IMR-90 (cell line): ENCODE measurements around the gene TXNDC16. TPM values are rescaled to one million over a fixed set of nuclear protein-coding genes. Genes with fewer than 3 reads are reported as not detected.

Experiments
- ATAC-seq: fragments of 200-7000 bp; cut with Tn5 transposase; 2 replicates; pipeline ENCODE4 v1.9.1; 2020; ENCODE audit warnings: low read depth, mild to moderate bottlenecking, moderate library complexity
- BruUV-seq: library from RNA; stranded (reverse); fragments of 400-500 nt; replicated peaks from 2 replicates; lab custom pipeline; 2021; lab: Mats Ljungman, UMichigan
- CTCF ChIA-PET: fragments of 300-600 bp; formaldehyde crosslinking; extraction: SDS; loops from one replicate; lab custom pipeline; 2021; ENCODE audit warnings: antibody characterized with exemption; lab: Yijun Ruan, JAX
- POLR2A ChIA-PET: fragments of 300-600 bp; sonication (Branson Sonifier 250); formaldehyde crosslinking; loops from one replicate; lab custom pipeline; 2022; ENCODE audit warnings: antibody characterized with exemption; ENCODE audit not compliant: unreplicated experiment; lab: Charles Lee
- DNase-seq: peaks from one replicate; pipeline ENCODE4 v3.0.0; 2013
- H2AFZ ChIP-seq: replicated peaks from 2 replicates; pipeline ENCODE3; 2013; ENCODE audit warnings: low read length, mild to moderate bottlenecking; ENCODE audit not compliant: poor library complexity
- H2AK5ac ChIP-seq: 2 replicates; pipeline ENCODE4 v1.6.1; 2013; ENCODE audit warnings: low read depth, low read length, inconsistent platforms
- H2AK9ac ChIP-seq: replicated peaks from 2 replicates; pipeline ENCODE3; 2013; ENCODE audit warnings: mild to moderate bottlenecking, low read depth, low read length, moderate library complexity; ENCODE audit not compliant: poor library complexity
- H2BK120ac ChIP-seq: 2 replicates; pipeline ENCODE4 v1.6.1; 2013; ENCODE audit warnings: low read depth, low read length, inconsistent platforms
- H2BK15ac ChIP-seq: 3 replicates; pipeline ENCODE4 v1.6.1; 2013; ENCODE audit warnings: low read depth, low read length, inconsistent platforms
- H2BK20ac ChIP-seq: 2 replicates; pipeline ENCODE4 v1.6.1; 2013; ENCODE audit warnings: low read depth, mild to moderate bottlenecking, inconsistent platforms, low read length, moderate library complexity
- H2BK5ac ChIP-seq: 2 replicates; pipeline ENCODE4 v1.6.1; 2013; ENCODE audit warnings: mild to moderate bottlenecking, low read depth, low read length, inconsistent platforms; ENCODE audit not compliant: poor library complexity, severe bottlenecking
- H3K14ac ChIP-seq: replicated peaks from 2 replicates; pipeline ENCODE4 v1.6.1; 2013; ENCODE audit warnings: low read depth, low read length, inconsistent platforms
- H3K18ac ChIP-seq: 2 replicates; pipeline ENCODE4 v1.6.1; 2013; ENCODE audit warnings: low read depth, low read length, control low read depth
- H3K23ac ChIP-seq: 2 replicates; pipeline ENCODE4 v1.6.1; 2013; ENCODE audit warnings: low read depth, low read length, inconsistent platforms
- H3K27ac ChIP-seq: 2 replicates; pipeline ENCODE4 v1.5.1; 2013; ENCODE audit warnings: mild to moderate bottlenecking, control low read depth, low read length; ENCODE audit not compliant: insufficient read depth
- H3K27me3 ChIP-seq: 2 replicates; pipeline ENCODE4 v1.6.1; 2013; ENCODE audit warnings: low read length; ENCODE audit not compliant: control insufficient read depth, insufficient read depth
- H3K36me3 ChIP-seq: 2 replicates; pipeline ENCODE4 v1.6.1; 2013; ENCODE audit warnings: low read length, mixed read lengths; ENCODE audit not compliant: control insufficient read depth, insufficient read depth
- H3K4ac ChIP-seq: 2 replicates; pipeline ENCODE4 v1.6.1; 2013; ENCODE audit warnings: low read depth, low read length, inconsistent platforms
- H3K4me1 ChIP-seq: 2 replicates; pipeline ENCODE4 v1.6.1; 2013; ENCODE audit warnings: low read length, mixed read lengths; ENCODE audit not compliant: control insufficient read depth, insufficient read depth
- H3K4me2 ChIP-seq: 2 replicates; pipeline ENCODE4 v1.6.1; 2013; ENCODE audit warnings: low read depth, mild to moderate bottlenecking, control low read depth, low read length, moderate library complexity
- H3K4me3 ChIP-seq: 2 replicates; pipeline ENCODE4 v1.5.1; 2013; ENCODE audit warnings: low read depth, mild to moderate bottlenecking, control low read depth, low read length, moderate library complexity; ENCODE audit not compliant: insufficient read depth
- H3K56ac ChIP-seq: 2 replicates; pipeline ENCODE4 v1.6.1; 2013; ENCODE audit warnings: low read length, inconsistent platforms; ENCODE audit not compliant: insufficient read depth; ENCODE audit errors: extremely low read depth
- H3K79me1 ChIP-seq, 2 experiments: 2 replicates each; pipeline ENCODE4 v1.6.1; 2013; ENCODE audit warnings: low read length in 2 of 2, inconsistent platforms in 1 of 2, low read depth in 1 of 2
- H3K9ac ChIP-seq: 2 replicates; pipeline ENCODE4 v1.6.1; 2013; ENCODE audit warnings: low read depth, low read length, control low read depth
- H3K9me1 ChIP-seq: 2 replicates; pipeline ENCODE4 v1.6.1; 2013; ENCODE audit warnings: low read length, inconsistent platforms; ENCODE audit not compliant: insufficient read depth
- H3K9me3 ChIP-seq: 2 replicates; pipeline ENCODE4 v1.6.1; 2013; ENCODE audit warnings: low read length; ENCODE audit not compliant: control insufficient read depth, insufficient read depth
- H4K20me1 ChIP-seq: 2 replicates; pipeline ENCODE4 v1.6.1; 2013; ENCODE audit warnings: low read length, inconsistent platforms; ENCODE audit not compliant: insufficient read depth
- H4K5ac ChIP-seq: 2 replicates; pipeline ENCODE4 v1.6.1; 2013; ENCODE audit warnings: mild to moderate bottlenecking, low read depth, low read length, control low read depth
- H4K8ac ChIP-seq, 2 experiments: 2 replicates each; pipeline ENCODE4 v1.6.1; 2013; ENCODE audit warnings: low read depth in 2 of 2, low read length in 2 of 2, control low read depth in 1 of 2, inconsistent platforms in 1 of 2
- H4K91ac ChIP-seq: 2 replicates; pipeline ENCODE4 v1.6.1; 2013; ENCODE audit warnings: low read depth, low read length, inconsistent platforms; ENCODE audit not compliant: insufficient read depth
- CTCF ChIP-seq: conservative IDR thresholded peaks from 2 replicates; pipeline ENCODE4 v1.5.1; 2012; ENCODE audit warnings: mild to moderate bottlenecking, low read depth, low read length, improper control_type of control experiment
- MAFK ChIP-seq: IDR thresholded peaks from 2 replicates; pipeline ENCODE4 v1.6.1; 2012; ENCODE audit warnings: low read depth, low read length, improper control_type of control experiment
- MAZ ChIP-seq: IDR thresholded peaks from 2 replicates; pipeline ENCODE4 v1.6.1; 2012; ENCODE audit warnings: low read depth, mild to moderate bottlenecking, low read length, improper control_type of control experiment, moderate library complexity, borderline replicate concordance
- MXI1 ChIP-seq: IDR thresholded peaks from 2 replicates; pipeline ENCODE4 v1.6.1; 2012; ENCODE audit warnings: low read depth, mild to moderate bottlenecking, low read length, moderate library complexity, borderline replicate concordance
- NFE2L2 ChIP-seq: fragments of 150-350 bp; IDR thresholded peaks from 2 replicates; pipeline ENCODE4 v1.6.1; 2016; ENCODE audit warnings: low read depth, mild to moderate bottlenecking, low read length
- RCOR1 ChIP-seq: IDR thresholded peaks from 2 replicates; pipeline ENCODE4 v1.6.1; 2012; ENCODE audit warnings: mild to moderate bottlenecking, low read length, improper control_type of control experiment; ENCODE audit not compliant: insufficient replicate concordance
- RFX5 ChIP-seq: IDR thresholded peaks from 2 replicates; pipeline ENCODE4 v1.8.0; 2012; ENCODE audit warnings: low read depth, mild to moderate bottlenecking, low read length, moderate library complexity
- WGBS, 2 experiments: methylation state at CpG; one replicate each; pipeline versions ENCODE4 v1.1.5 to v1.1.7; 2013; ENCODE audit warnings: missing lambda C conversion rate in 2 of 2; ENCODE audit not compliant: insufficient read length in 1 of 2; ENCODE audit errors: extremely low coverage in 2 of 2; 5-methylcytosine and 5-hydroxymethylcytosine counted together
- dilution Hi-C: fragments of 300-500 bp; cut with HindIII; formaldehyde crosslinking; loops from one replicate; pipeline ENCODE4 v1.14.3; 2018; ENCODE audit warnings: low sequenced_read_pairs; ENCODE audit not compliant: unreplicated experiment
- in situ Hi-C: fragments of 300-500 bp; cut with MboI; formaldehyde crosslinking; loops from 3 replicates; pipeline ENCODE4 v1.14.3; 2019; ENCODE audit warnings: low sequenced_read_pairs, inconsistent platforms, mixed read lengths
- intact Hi-C: fragments of 100-400 bp; cut with micrococcal nuclease; formaldehyde crosslinking; loops from 2 replicates; pipeline ENCODE4 v1.10.0; 2022
- polyA plus RNA-seq, 3 experiments: library from polyadenylated mRNA; depleted of rRNA; stranded (reverse); fragments of >200 nt; gene quantifications; 2 replicates each; pipeline ENCODE4 v1.2.3, GENCODE V29; 2012; ENCODE audit warnings: low replicate concordance in 1 of 3
- total RNA-seq: library from RNA; depleted of rRNA; stranded (reverse); fragments of >200 nt; gene quantifications from 2 replicates; pipeline ENCODE4 v1.2.3, GENCODE V29; 2012

Gene TXNDC16
- total and polyA plus RNA-seq, 2 of the 4 experiments (the other 2 are of a cell fraction): 1.4 TPM

GRCh38 chr14:52485350-52485960 is 66.8 kb downstream of the TXNDC16 start:
- Histone ChIP-seq H3K9ac (no peak overlapping the region), H3K14ac (no peak overlapping the region), H3K27ac (no peak overlapping the region), H3K9me3 (no peaks in the 10 kb centered on the region), H3K4ac (no peak overlapping the region), H3K56ac (no peak overlapping the region), H3K4me1 (no peaks in the 10 kb centered on the region), H2AK5ac (no peak overlapping the region), H3K9me1 (no peaks in the 10 kb centered on the region), H3K23ac (no peak overlapping the region), H3K36me3 (no peaks in the 10 kb centered on the region), H3K79me1 (no peaks in the 10 kb centered on the region), H4K5ac (no peak overlapping the region), H2AFZ (no peak overlapping the region), H4K91ac (no peak overlapping the region), H2BK20ac (no peak overlapping the region), H3K4me3 (no peak overlapping the region), H3K18ac (no peak overlapping the region), H2BK120ac (no peak overlapping the region), H2BK5ac (no peak overlapping the region), H4K8ac (no peak overlapping the region), H2BK15ac (no peak overlapping the region), H3K4me2 (no peak overlapping the region), H4K20me1 (no peaks in the 10 kb centered on the region), H3K27me3 (no peaks in the 10 kb centered on the region), H2AK9ac (no peak overlapping the region)
- DNase-seq (peak; percentile 2), ATAC-seq (peak; percentile 56; the same call in 1 of the 2 replicates)
- no peak for TF ChIP-seq MAZ
- TF ChIP-seq MXI1: no peak
- no peak for TF ChIP-seq NFE2L2
- no peak for TF ChIP-seq CTCF
- TF ChIP-seq RCOR1: no peak
- TF ChIP-seq RFX5: no peak
- TF ChIP-seq MAFK: no peak
- no CpG with 5 or more reads among the region's 4 CpGs for WGBS, 2 experiments
- in situ Hi-C loops (no loop called here), dilution Hi-C loops (no loop called here), intact Hi-C loops (no loop called here)
- no TSS peak for BruUV-seq
- ChIA-PET POLR2A (no interaction called here), CTCF (no interaction called here)
